DND-41 (cell line): ENCODE data around the gene A4GNT.

Experiments used
- ATAC-seq: fragments of 200-7000 bp; cut with Tn5 transposase; 3 replicates; pipeline ENCODE4 v1.9.1; 2021; ENCODE audit warnings: low read depth; ENCODE audit not compliant: insufficient read depth
- DNase-seq: peaks from one replicate; pipeline ENCODE4 v3.0.0-alpha.2; 2020
- H2AFZ ChIP-seq: 2 replicates; pipeline ENCODE4 v1.6.0; 2012; ENCODE audit warnings: low read depth, low read length
- H3K27ac ChIP-seq: 2 replicates; pipeline ENCODE4 v1.5.1; 2012; ENCODE audit warnings: low read length, inconsistent platforms
- H3K27me3 ChIP-seq: fragments of 200-600 bp; sonication (generic); 2 replicates; pipeline ENCODE4 v1.6.0; 2012; ENCODE audit warnings: low read length, mild to moderate bottlenecking, inconsistent platforms; ENCODE audit not compliant: insufficient read depth, poor library complexity
- H3K36me3 ChIP-seq: 2 replicates; pipeline ENCODE4 v1.5.1; 2012; ENCODE audit warnings: low read length, inconsistent platforms; ENCODE audit not compliant: insufficient read depth
- H3K4me1 ChIP-seq: 2 replicates; pipeline ENCODE4 v1.5.1; 2012; ENCODE audit warnings: mild to moderate bottlenecking, low read length; ENCODE audit not compliant: insufficient read depth
- H3K4me2 ChIP-seq: 2 replicates; pipeline ENCODE4 v1.6.0; 2012; ENCODE audit warnings: mild to moderate bottlenecking, moderate library complexity, low read length, inconsistent platforms; ENCODE audit not compliant: insufficient read depth
- H3K4me3 ChIP-seq, 2 experiments: fragments of 200-600 bp in 1 of 2; shearing (Covaris generic) in 1 of 2; 2 replicates each; pipeline ENCODE4 v1.5.1; 2012 to 2016; ENCODE audit warnings: inconsistent platforms in 2 of 2, low read length in 2 of 2, mild to moderate bottlenecking in 2 of 2, low read depth in 1 of 2, moderate library complexity in 1 of 2
- H3K79me2 ChIP-seq: 2 replicates; pipeline ENCODE4 v1.6.0; 2012; ENCODE audit warnings: low read length, inconsistent platforms; ENCODE audit not compliant: insufficient read depth
- H3K9ac ChIP-seq: 2 replicates; pipeline ENCODE4 v1.6.0; 2012; ENCODE audit warnings: low read depth, mild to moderate bottlenecking, inconsistent platforms, low read length, moderate library complexity
- H3K9me3 ChIP-seq: 2 replicates; pipeline ENCODE4 v1.5.1; 2012; ENCODE audit warnings: low read length, moderate library complexity, mild to moderate bottlenecking, inconsistent platforms; ENCODE audit not compliant: insufficient read depth, severe bottlenecking
- H4K20me1 ChIP-seq: 2 replicates; pipeline ENCODE4 v1.6.0; 2012; ENCODE audit warnings: low read length; ENCODE audit not compliant: insufficient read depth
- CTCF ChIP-seq: IDR thresholded peaks from 2 replicates; pipeline ENCODE4 v1.5.1; 2012; ENCODE audit warnings: borderline replicate concordance, low read length, moderate library complexity, mild to moderate bottlenecking; ENCODE audit not compliant: poor library complexity, severe bottlenecking; ENCODE audit errors: extremely low read depth
- EZH2 ChIP-seq: IDR thresholded peaks from 3 replicates; pipeline ENCODE4 v1.6.1; 2012; ENCODE audit warnings: borderline replicate concordance, low read depth, mild to moderate bottlenecking, moderate library complexity, low read length, inconsistent platforms; ENCODE audit not compliant: severe bottlenecking

Gene A4GNT

DNA sequence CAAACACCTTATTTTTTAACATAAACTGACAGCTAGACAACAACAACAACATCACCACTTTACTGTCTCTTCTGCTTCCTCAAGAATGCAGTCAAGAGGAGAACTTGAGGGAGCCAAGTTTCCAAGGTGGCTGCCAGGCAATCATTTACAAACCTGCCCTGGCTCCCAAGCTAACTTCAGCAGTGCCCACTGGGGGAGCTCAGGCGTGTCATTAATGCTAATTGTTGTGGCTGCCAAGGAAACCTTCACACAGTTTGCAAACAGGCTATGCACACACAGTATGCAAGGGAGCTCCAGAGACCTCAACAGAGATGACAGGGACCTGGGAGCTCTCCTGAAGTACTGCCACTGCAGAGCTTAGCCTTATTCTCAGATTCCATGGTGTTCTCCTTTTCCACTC lies 18.9 kb downstream of the A4GNT start:
- no peaks in the 10 kb centered on the region for H3K36me3 ChIP-seq
- no peak overlapping the region for H3K27ac ChIP-seq
- DNase-seq: no peak
- H4K20me1 ChIP-seq: no peaks in the 10 kb centered on the region
- H3K4me1 ChIP-seq: no peaks in the 10 kb centered on the region
- H3K9me3 ChIP-seq: no peaks in the 10 kb centered on the region
- H2AFZ ChIP-seq: no peak overlapping the region
- H3K4me3 ChIP-seq: no peak overlapping the region
- peaks cover 7% of the 10 kb centered on the region for H3K27me3 ChIP-seq
- no peak overlapping the region for H3K9ac ChIP-seq
- ATAC-seq: no peak
- TF ChIP-seq CTCF: no peak
- TF ChIP-seq EZH2: no peak
- no peak overlapping the region for H3K4me2 ChIP-seq
- H3K79me2 ChIP-seq: no peaks in the 10 kb centered on the region

- H3K36me3 ChIP-seq: no peaks in the 10 kb centered on the region
These were observed 19.8 kb downstream of the A4GNT start for GRCh38 chr3:138112362-138112761.

DNA sequence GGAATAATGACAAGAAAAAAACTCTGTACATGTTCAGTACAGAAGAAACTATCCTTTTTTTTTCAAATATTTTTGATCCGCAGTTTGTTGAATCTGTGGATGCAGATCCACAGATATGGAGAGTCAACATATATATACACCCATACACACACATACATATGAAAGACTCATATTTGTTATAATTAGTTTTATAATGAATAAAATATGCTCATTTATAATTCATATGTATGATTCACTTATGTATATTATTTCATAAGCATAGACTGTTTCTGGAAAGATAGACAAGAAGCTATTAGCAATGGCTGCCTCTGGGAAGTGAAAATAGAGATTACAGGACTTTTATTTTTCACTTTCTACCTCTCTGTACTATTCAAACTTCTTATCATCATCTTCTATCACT lies 26.6 kb downstream of the A4GNT start:
- Histone ChIP-seq H3K36me3 (no peaks in the 10 kb centered on the region), H3K27me3 (no peaks in the 10 kb centered on the region), H3K27ac (no peak overlapping the region), H3K4me2 (no peak overlapping the region), H4K20me1 (no peaks in the 10 kb centered on the region), H3K4me1 (no peaks in the 10 kb centered on the region), H3K4me3 (no peak overlapping the region), H3K9me3 (no peaks in the 10 kb centered on the region), H3K79me2 (no peaks in the 10 kb centered on the region), H2AFZ (no peak overlapping the region), H3K9ac (no peak overlapping the region)
- ATAC-seq: no peak
- TF ChIP-seq CTCF (no peak), EZH2 (no peak)
- no peak for DNase-seq

More at GRCh38 chr3:138112362-138112761, 19.8 kb downstream of the A4GNT start:
- H3K27ac ChIP-seq: no peak overlapping the region
- no peaks in the 10 kb centered on the region for H3K79me2 ChIP-seq
- no peak overlapping the region for H3K9ac ChIP-seq
- ATAC-seq (no peak), DNase-seq (no peak)
- H3K4me3 ChIP-seq: no peak overlapping the region
- peaks cover 7% of the 10 kb centered on the region for H3K27me3 ChIP-seq
- H2AFZ ChIP-seq: no peak overlapping the region
- H4K20me1 ChIP-seq: no peaks in the 10 kb centered on the region
- TF ChIP-seq CTCF (no peak), EZH2 (no peak)
- H3K4me2 ChIP-seq: no peak overlapping the region
- H3K4me1 ChIP-seq: no peaks in the 10 kb centered on the region
- H3K9me3 ChIP-seq: no peaks in the 10 kb centered on the region

- no peaks in the 10 kb centered on the region for H3K36me3 ChIP-seq
- no peak for TF ChIP-seq CTCF
- no peak for DNase-seq
- H3K9ac ChIP-seq: no peak overlapping the region
- no peaks in the 10 kb centered on the region for H3K9me3 ChIP-seq
- H3K27ac ChIP-seq: no peak overlapping the region
- H3K4me3 ChIP-seq: no peak overlapping the region
- H2AFZ ChIP-seq: no peak overlapping the region
- no peak overlapping the region for H3K4me2 ChIP-seq
- no peaks in the 10 kb centered on the region for H3K4me1 ChIP-seq
- no peak for ATAC-seq
- no peaks in the 10 kb centered on the region for H3K79me2 ChIP-seq
- H4K20me1 ChIP-seq: no peaks in the 10 kb centered on the region
- no peaks in the 10 kb centered on the region for H3K27me3 ChIP-seq
These were observed 28.7 kb downstream of the A4GNT start for GRCh38 chr3:138103466-138103865.
